COLO668 (cell line): ENCODE results near the gene CSTA.

Experiments
- DNase-seq: peaks from one replicate; lab custom pipeline; 2025; ENCODE audit not compliant: unreplicated experiment; lab: John Stamatoyannopoulos, UW

The CSTA gene

GRCh38 chr3:122374034-122374433, 49.0 kb downstream of the CSTA start:
- no peak for DNase-seq

GRCh38 chr3:122377975-122378374, 52.9 kb downstream of the CSTA start:
- DNase-seq = no peak

- peak; percentile 86 for DNase-seq
These were observed 58.0 kb downstream of the CSTA start, which contains the start of gene MIX23 for GRCh38 chr3:122382888-122383666. TSS of gene MIX23 (minus strand) at chr3:122383231. CDS start at chr3:122383224, 7 bp downstream.

- peak; percentile 95 for DNase-seq
These were observed 59.0 kb downstream of the CSTA start, which contains the start of gene FAM162A for GRCh38 chr3:122383771-122384697. TSS of gene FAM162A (plus strand) at chr3:122384182. CDS start at chr3:122384266, 84 bp downstream.

- DNase-seq = no peak
These were observed 62.7 kb downstream of the CSTA start for GRCh38 chr3:122387709-122388108.

GRCh38 chr3:122389197-122389596, 64.1 kb downstream of the CSTA start:
- no peak for DNase-seq

- DNase-seq = no peak
These were observed 64.8 kb downstream of the CSTA start for GRCh38 chr3:122389892-122390291.

- DNase-seq = no peak
These were observed 65.6 kb downstream of the CSTA start for GRCh38 chr3:122390665-122391064.
